Superior temporal gyrus (tissue), 1 donor: ENCODE results near the gene CELSR1.

Experiments
- DNase-seq: peaks from one replicate; pipeline ENCODE4 v3.0.0-alpha.2; 2016; ENCODE audit errors: extremely low spot score

Gene CELSR1

DNA sequence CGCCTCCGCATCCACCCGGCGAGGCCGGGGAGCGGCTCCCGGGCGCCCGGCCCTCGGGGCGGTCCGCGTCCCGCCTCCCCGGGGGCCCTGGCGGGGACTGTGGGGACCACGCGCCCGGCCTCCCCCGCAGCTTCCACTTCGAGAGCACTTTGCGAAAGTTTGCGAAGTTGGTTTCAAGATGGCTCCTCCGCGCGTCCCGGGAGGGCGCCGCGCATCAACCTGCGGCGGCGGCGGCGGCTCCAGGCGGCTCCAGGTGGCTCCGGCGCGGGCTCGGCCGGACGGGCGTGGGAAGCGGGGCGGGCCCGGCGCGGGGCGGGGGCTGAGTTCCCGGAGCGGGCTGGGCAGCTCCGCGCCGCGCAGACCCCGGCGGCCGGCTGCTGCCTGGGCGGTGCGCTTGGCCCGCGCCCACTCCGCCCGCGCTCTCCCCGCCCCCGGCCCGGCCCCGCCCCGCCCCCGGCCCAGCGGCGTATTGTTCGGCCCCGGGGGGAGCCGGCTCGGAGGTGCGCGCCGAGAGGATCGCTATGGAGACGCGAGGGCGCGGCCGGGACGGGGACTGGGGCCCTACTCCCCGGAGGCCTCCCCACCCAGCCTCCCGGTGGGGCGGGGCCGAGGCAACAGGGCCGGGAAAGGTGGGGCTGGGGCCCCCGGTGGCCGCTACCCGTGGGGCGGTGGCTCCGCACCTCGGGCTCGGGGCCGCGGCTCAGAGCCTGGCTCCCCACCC lies at the start of gene CELSR1:
TSS of gene CELSR1 (minus strand) at position 396 of the 721 bp plus-strand sequence. CDS start 450 bp downstream, outside the sequence.
- no peak for DNase-seq

DNA sequence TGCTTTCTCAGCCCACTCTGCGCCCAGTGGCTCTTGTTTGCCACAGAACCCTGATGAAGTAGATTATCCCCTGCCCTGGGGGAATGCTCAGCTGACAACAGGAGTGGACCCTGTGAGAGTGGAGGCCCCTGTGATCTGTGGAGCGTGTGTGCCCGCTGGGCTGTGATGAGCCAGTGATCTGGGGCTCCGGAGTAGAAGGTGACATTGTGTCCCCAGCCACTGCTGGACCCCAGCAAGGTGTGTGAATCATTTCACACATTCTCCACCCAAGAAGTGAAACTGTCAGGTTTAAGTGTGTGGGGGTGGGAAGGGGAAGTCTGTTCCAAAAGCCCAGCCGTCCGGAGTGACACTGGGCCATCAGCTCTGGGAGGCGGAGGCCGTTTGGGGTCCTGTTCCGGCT lies 49.6 kb upstream of the CELSR1 start:
- DNase-seq: no peak

GRCh38 chr22:46586531-46587011 lies 49.2 kb upstream of the CELSR1 start:
- no peak for DNase-seq

DNA sequence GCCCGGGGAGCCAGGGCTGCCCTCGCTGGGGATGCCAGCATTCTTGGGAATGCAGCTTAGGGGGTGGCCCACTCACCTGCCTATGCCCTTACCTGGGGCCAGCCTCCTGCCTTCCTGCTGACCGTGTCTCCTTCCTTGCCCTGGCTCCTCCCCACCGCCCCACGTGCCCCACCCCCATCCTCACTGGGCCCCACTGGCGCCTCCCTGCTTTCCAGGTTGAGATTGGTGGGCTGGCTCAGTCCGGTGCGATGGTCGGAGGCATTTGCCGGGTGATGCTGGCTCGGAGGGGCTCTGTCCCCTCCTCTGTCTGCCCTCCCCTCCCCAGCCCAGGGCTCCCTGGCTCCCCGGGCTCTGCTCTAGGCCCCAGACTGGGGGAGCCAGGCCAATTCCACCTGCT lies 48.7 kb upstream of the CELSR1 start:
- DNase-seq: no peak

DNA sequence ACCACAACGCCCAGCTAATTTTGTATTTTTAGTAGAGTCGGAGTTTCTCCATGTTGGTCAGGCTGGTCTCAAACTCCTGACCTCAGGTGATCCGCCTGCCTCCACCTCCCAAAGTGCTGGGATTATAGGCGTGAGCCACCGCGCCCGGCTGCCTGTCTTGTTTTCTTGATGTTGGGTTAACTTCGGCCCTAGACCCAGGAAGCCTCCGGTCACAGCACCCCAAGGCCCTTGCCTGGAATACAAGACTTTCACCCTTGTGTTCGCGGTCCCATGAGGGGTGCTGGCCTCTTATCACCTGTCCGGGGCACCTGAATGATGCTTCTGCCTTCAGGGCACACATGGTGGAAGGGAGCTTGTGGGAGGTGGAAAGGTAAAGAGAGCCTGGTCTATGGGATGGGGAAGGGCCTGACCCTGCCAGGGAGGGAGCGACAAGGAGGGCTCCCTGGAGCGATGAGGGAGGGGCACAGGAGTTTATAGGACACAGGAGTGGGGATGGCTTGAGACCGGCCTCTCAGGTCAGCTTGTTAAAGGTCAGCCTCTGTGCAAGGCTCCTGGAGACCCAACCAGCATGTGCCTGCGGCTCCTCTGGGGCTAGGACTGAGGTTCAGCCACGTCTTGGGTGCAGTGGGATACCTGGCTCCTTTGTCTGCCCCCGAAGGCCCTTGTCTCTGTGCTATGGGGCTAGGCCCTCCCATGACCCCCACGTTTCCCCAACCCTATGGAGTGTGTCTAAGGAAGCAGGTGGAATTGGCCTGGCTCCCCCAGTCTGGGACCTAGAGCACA lies 48.1 kb upstream of the CELSR1 start:
- no peak for DNase-seq

- no peak for DNase-seq
Measured at GRCh38 chr22:46584081-46584921, 46.9 kb upstream of the CELSR1 start.

- no peak for DNase-seq
Measured at GRCh38 chr22:46583571-46583970, 46.2 kb upstream of the CELSR1 start.

GRCh38 chr22:46582281-46582933 lies 45.0 kb upstream of the CELSR1 start:
- no peak for DNase-seq

DNA sequence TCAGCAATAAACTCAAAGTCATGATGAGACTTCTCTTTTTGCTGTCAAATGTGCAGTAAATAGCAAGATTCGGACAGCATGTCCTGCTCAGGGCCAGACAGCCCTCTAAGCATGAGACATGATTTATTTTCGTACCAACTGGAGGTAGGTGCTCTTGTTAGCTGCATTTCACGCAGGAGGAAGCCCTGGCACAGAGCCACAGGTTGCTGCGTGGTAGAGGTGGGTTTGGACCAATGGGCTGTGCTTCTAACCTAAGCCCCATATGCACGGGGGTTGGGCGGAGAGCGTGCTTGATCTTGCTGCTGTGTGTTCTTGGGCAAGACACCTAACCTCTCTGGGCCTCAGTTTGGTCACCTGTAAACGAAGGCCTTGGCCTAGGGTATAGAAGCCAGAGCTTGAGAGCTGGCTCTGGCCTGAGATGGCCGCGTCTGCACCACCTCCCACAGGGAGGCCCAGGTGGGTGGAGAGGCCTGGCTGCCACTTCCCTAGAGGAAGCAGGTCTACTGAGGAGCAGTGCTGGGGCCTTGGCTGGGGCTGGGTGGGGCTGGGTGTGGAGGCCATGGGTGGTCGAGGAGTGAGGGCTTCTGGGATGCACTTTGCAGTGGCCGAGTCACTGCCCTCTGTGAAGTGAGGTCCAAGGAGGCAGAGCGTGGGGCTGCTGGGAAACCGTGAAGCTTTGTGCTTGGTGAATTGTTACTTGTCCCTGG lies 44.3 kb upstream of the CELSR1 start:
- no peak for DNase-seq

DNA sequence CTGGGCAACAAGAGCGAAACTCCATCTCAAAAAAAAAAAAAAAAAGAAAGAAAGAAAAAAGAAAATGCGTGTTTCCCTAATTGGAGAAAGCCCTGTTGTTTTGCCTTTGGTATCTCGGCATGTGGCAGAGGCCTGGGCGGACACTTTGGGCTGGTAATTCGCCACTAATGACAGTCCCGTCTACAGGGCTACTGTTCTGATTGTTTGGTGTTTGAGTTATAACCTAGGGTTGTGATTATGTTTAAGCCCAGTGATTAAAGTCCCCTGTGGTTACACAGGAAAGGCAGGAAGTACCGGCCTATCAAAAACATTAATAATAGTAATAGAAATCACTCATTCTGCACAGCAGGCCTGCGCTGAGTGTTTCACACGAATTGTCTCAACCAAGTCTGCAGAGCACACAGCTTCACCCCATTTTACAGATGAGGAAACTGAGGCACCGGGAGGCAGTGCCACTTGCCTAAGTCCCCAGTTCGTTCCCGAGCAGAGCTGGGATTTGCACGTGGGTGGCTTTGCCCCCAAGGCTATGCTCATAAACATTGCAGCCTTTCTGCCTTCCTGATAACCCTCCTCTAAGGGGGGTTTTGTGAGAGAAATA lies 43.6 kb upstream of the CELSR1 start:
- DNase-seq: no peak

- DNase-seq: no peak
Measured at GRCh38 chr22:46579751-46580449, 42.5 kb upstream of the CELSR1 start.

DNA sequence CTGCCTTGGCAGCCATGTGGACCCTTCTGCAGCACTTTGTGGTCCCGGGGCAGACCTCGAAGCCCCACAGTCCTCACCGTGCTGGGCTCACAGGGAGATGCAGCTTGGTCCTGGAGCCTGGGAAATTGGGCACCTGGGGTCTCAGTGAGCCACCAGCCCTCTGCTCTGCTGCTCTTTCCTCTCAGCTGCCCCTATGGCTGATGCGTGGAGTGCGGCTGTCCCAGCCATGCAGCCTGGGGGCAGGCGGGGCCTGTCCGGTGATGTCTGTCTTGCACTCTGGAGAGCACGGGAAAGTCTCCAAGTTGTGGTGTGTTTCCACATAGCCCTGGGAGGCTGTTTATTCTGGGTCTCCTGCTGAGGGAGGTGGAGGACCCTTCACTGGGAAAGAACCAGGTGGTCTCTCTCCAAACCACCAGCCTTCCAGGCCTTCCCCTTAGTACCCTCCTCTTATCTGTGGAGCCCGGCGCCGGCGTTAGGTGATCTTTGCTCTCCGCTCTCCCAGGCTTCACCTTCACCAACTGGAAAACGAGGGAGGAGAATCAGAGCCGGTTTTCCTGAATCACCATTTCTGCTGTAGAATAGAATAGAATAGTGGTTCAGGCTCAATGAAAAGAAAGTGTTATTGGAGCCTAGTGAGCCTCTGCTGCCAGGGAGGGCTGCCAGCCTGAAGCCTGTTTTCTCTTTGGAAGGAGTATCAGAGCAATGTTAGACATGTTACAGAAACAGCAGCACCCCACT lies 41.6 kb upstream of the CELSR1 start:
- peak; percentile 40 for DNase-seq

DNA sequence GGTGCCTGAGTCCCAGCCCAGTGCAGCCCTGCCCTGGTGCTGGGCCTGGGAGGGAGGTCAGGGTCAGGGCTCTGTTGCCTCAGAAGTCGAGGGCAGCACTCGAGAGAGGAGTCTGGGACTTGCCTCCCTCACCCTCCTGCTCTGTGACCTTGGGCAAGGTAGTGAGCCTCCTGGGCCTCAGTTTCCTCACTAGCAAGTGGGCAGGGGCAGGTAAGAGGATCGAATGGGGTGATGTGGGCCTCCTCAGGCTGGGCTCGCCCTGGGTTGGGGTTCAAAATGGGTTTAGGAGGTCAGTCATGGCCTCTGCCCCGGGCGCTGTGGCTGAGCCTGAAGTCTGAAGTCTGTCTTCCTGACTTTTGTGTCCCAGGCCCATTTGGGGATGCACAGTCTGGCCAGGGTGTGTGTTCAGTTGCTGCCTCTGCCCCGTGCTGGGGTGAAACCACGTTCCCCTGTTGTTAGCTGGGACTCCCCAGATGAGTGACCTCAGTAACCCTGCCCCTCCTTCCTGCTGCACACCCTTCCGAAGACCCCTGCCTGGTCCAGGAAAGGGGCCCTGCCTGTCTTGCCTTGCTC lies 40.9 kb upstream of the CELSR1 start:
- DNase-seq: no peak

DNA sequence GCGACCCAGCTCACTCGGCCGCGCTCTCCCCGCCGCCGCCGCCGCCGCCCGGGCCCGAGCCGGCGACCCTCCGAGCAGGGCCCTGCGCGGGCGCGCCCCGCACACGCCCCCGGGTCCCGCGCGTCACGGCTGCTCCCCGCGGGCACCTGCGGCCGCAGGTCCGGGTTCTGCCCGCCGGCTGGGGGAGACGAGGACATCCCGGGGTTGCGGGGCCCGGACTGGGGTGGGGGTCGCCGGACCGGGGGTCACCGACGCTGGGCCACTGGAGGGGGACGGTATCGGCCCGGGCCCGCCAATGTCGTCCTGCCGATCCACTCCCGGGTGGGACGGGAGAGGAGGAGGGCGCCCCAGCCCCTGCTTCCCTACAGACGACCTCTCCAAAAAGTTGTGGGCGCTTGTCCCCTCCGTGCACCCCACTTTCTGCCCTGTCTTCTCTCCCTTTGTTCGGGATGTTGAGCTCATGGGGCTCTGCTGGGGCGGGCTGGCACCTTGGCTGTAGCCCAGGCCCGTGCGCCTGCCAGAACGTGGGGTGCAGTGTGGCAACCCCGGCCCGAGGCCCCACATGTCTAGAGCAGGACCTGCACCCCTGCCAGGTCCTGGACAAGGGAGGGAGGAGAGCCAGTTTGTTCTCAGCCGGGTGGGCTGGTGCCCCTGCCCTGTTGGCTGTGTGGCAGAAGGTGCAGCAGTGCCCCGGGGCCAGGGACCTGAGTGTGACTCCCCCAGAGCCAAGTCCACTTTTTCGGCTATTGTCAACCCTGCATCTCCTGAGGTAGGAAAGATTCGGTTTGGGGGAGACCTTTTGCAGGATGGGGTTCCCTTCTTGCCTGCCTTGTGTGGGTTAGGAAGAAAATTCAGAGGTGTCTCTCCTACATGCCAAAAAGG lies 40.2 kb upstream of the CELSR1 start:
- DNase-seq: no peak

DNA sequence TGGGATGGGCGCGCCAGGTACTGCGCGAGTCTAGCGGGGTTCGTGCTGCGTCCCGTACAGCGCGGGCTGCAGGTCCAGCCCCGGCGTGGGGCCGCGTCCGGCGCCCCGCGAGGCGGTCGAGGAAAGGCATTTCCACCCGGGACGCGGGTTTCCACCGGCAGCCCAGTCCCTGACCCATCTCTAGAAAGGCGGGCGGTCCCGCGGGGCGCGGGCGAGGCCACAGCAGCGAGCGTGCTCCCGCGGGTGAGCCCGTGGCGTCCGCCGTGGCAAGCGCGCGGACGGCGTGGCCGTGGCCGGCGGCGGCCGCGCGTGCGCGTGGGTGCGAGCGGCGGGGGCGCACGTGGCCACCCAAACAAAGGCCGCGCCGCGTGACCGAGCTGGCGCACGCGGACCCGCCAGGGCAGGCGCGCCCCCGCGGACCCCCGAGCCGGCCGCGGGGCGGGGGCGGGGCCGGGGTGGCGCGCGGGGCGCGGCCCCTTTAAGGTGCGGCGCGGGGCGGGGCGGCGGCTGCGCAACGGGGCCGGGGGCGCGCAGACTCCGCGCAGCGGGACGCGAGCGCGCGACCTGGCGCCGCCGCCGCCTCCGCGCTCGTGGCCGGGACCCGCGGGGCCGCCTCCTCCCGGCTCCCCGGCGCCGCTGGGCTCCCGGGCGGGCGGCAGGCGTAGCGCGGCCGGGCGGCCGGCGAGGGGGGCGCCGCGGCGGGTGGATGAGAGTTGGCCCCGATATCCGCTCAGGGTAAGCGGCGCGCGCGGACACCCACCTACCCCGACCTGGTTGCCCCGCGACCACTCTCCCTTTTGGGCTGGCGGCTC lies 39.3 kb upstream of the CELSR1 start:
- no peak for DNase-seq

- no peak for DNase-seq
Measured at GRCh38 chr22:46575911-46576555, 38.6 kb upstream of the CELSR1 start.
